Spleen (tissue), 7 donors: ENCODE data around the gene CYP4F12.

ENCODE experiments used
- CTCF ChIP-seq, 11 experiments: fragments of 200-600 bp in 7 of 11; fragments of 450-650 bp in 4 of 11; sonication (generic) in 4 of 11; IDR thresholded peaks in 8 of 11; conservative IDR thresholded peaks in 3 of 11; 1 replicate in 7 of 11; 2 replicates in 4 of 11; pipeline versions ENCODE4 v1.4.0 to v1.8.0; 2016 to 2021; ENCODE audit warnings: antibody characterized with exemption in 11 of 11, inconsistent platforms in 4 of 11, mild to moderate bottlenecking in 1 of 11
- POLR2A ChIP-seq, 3 donors: fragments of 450-650 bp; IDR thresholded peaks; one replicate each; pipeline ENCODE4 v1.5.1; 2017; ENCODE audit warnings: antibody characterized with exemption in 3 of 3, mild to moderate bottlenecking in 1 of 3
- POLR2AphosphoS5 ChIP-seq, 3 donors: sonication (generic); formaldehyde crosslinking; IDR thresholded peaks; one replicate each; pipeline ENCODE4 v1.5.1; 2017; ENCODE audit warnings: antibody characterized with exemption in 3 of 3
- donor health status: DM: no; HTN: no; CAD: no; lungs with moderate emphysema.
- donor health status: DM: no; HTN: no; CAD: no.
- donor health status: DM: no; HTN: no; CAD: no.

GRCh38 chr19:15684828-15685227, 11.9 kb downstream of the CYP4F12 start:
- TF ChIP-seq CTCF (IDR thresholded peaks at IDR 0.05 in 8 of 11, conservative IDR thresholded peaks at IDR 0.05 in 3 of 11) (no peak), POLR2A (IDR thresholded peaks at IDR 0.05) (no peak), POLR2AphosphoS5 (IDR thresholded peaks at IDR 0.05) (no peak)
